GM21723 (cell line): ENCODE results near the gene NAPG.
"Not testable (repeated sequence)": the region's sequence is repeated elsewhere in the genome, so short reads cannot be mapped to it uniquely, and the experiment has no call there.

Experiments
- ATAC-seq: cut with Tn5 transposase; IDR thresholded peaks from one replicate; pipeline ENCODE4 v1.9.1; 2021; ENCODE audit warnings: mild to moderate bottlenecking, moderate library complexity; ENCODE audit not compliant: unreplicated experiment

NAPG gene

GRCh38 chr18:10577842-10578572 is 52.2 kb downstream of the NAPG start:
- not testable (repeated sequence) for ATAC-seq

- ATAC-seq = not testable (repeated sequence)
These were observed 52.7 kb downstream of the NAPG start for GRCh38 chr18:10578573-10578899.

- ATAC-seq = no peak
These were observed 53.4 kb downstream of the NAPG start for GRCh38 chr18:10579079-10579867.

- no peak for ATAC-seq
These were observed 54.4 kb downstream of the NAPG start for GRCh38 chr18:10580215-10580614.

- ATAC-seq = no peak
These were observed 59.4 kb downstream of the NAPG start for GRCh38 chr18:10585260-10585659.

- no peak for ATAC-seq
These were observed 63.1 kb downstream of the NAPG start for GRCh38 chr18:10588975-10589374.

- ATAC-seq = no peak
These were observed 64.6 kb downstream of the NAPG start for GRCh38 chr18:10590412-10590811.

- ATAC-seq = no peak
These were observed 66.1 kb downstream of the NAPG start for GRCh38 chr18:10591896-10592295.

GRCh38 chr18:10593366-10594022 is 67.7 kb downstream of the NAPG start:
- ATAC-seq = not testable (repeated sequence)

GRCh38 chr18:10595917-10596316 is 70.1 kb downstream of the NAPG start:
- ATAC-seq = not testable (repeated sequence)

- ATAC-seq = not testable (repeated sequence)
These were observed 71.9 kb downstream of the NAPG start for GRCh38 chr18:10597695-10598094.

- ATAC-seq = not testable (repeated sequence)
These were observed 74.9 kb downstream of the NAPG start for GRCh38 chr18:10600701-10601100.
